Measurements from ENCODE around the gene OPN1MW3. TPM values are rescaled to one million over a fixed set of nuclear protein-coding genes. Genes with fewer than 3 reads are reported as not detected.
A peak's percentile ranks its signal among the peaks of the same experiment; 100 is the strongest.
"Not testable (repeated sequence)": the region's sequence is repeated elsewhere in the genome, so short reads cannot be mapped to it uniquely, and the experiment has no call there.

OPN1MW3 gene
- total and polyA plus RNA-seq, 7 donors = not detected

GRCh38 chrX:154247377-154248045 lies 9.9 kb upstream of the OPN1MW3 start:
- H3K36me3 ChIP-seq (ENCODE audit: insufficient read depth in 1 of 2, low read depth in 1 of 2); intact Hi-C loops (cut with DNase I); H3K4me3 ChIP-seq; H3K9me3 ChIP-seq; DNase-seq; H3K27ac ChIP-seq; H3K27me3 ChIP-seq (ENCODE audit: insufficient read depth in 3 of 3, low read length in 2 of 3); H3K4me1 ChIP-seq: not testable (repeated sequence)
- no CpG with 5 or more reads among the region's 17 CpGs for WGBS, 3 donors
- ATAC-seq = peak in 3 of 4 donors; percentile 78 to 79 (median 78)

- DNase-seq; H3K4me3 ChIP-seq; H3K9me3 ChIP-seq; H3K27ac ChIP-seq; H3K4me1 ChIP-seq; ATAC-seq; intact Hi-C loops (cut with DNase I); H3K36me3 ChIP-seq (ENCODE audit: insufficient read depth in 1 of 2, low read depth in 1 of 2); H3K27me3 ChIP-seq (ENCODE audit: insufficient read depth in 3 of 3, low read length in 2 of 3): not testable (repeated sequence)
- WGBS, 3 donors = no CpG with 5 or more reads among the region's 10 CpGs
Observed at GRCh38 chrX:154248076-154248475, 9.3 kb upstream of the OPN1MW3 start.

- H3K27ac ChIP-seq; H3K36me3 ChIP-seq (ENCODE audit: insufficient read depth in 1 of 2, low read depth in 1 of 2); H3K4me1 ChIP-seq; intact Hi-C loops (cut with DNase I); H3K27me3 ChIP-seq (ENCODE audit: insufficient read depth in 3 of 3, low read length in 2 of 3); H3K4me3 ChIP-seq; ATAC-seq; H3K9me3 ChIP-seq; DNase-seq: not testable (repeated sequence)
- no CpG with 5 or more reads among the region's 10 CpGs for WGBS, 3 donors
Observed at GRCh38 chrX:154258711-154259110, 1.3 kb downstream of the OPN1MW3 start.

- H3K27me3 ChIP-seq (ENCODE audit: insufficient read depth in 3 of 3, low read length in 2 of 3); DNase-seq; H3K27ac ChIP-seq; H3K36me3 ChIP-seq (ENCODE audit: insufficient read depth in 1 of 2, low read depth in 1 of 2); ATAC-seq; intact Hi-C loops (cut with DNase I); H3K9me3 ChIP-seq; H3K4me3 ChIP-seq; H3K4me1 ChIP-seq: not testable (repeated sequence)
- WGBS, 3 donors = no CpG with 5 or more reads among the region's 6 CpGs
Observed at GRCh38 chrX:154263072-154263471, 5.7 kb downstream of the OPN1MW3 start.

GRCh38 chrX:154269245-154269644 lies 11.9 kb downstream of the OPN1MW3 start:
- intact Hi-C loops (cut with DNase I); H3K27me3 ChIP-seq (ENCODE audit: insufficient read depth in 3 of 3, low read length in 2 of 3); DNase-seq; H3K4me1 ChIP-seq; H3K27ac ChIP-seq; ATAC-seq; H3K4me3 ChIP-seq; H3K36me3 ChIP-seq (ENCODE audit: insufficient read depth in 1 of 2, low read depth in 1 of 2); H3K9me3 ChIP-seq: not testable (repeated sequence)
- no CpG with 5 or more reads among the region's 3 CpGs for WGBS, 3 donors

GRCh38 chrX:154284489-154285338 lies 27.3 kb downstream of the OPN1MW3 start:
- H3K27me3 ChIP-seq (ENCODE audit: insufficient read depth in 3 of 3, low read length in 2 of 3); H3K36me3 ChIP-seq (ENCODE audit: insufficient read depth in 1 of 2, low read depth in 1 of 2); intact Hi-C loops (cut with DNase I); DNase-seq; H3K27ac ChIP-seq; H3K4me3 ChIP-seq; H3K9me3 ChIP-seq; H3K4me1 ChIP-seq: not testable (repeated sequence)
- WGBS, 3 donors = no CpG with 5 or more reads among the region's 23 CpGs
- peak in 3 of 4 donors; percentile 70 to 75 (median 72) for ATAC-seq

- H3K27ac ChIP-seq; H3K9me3 ChIP-seq; H3K4me1 ChIP-seq; H3K4me3 ChIP-seq; H3K36me3 ChIP-seq (ENCODE audit: insufficient read depth in 1 of 2, low read depth in 1 of 2); DNase-seq; intact Hi-C loops (cut with DNase I); H3K27me3 ChIP-seq (ENCODE audit: insufficient read depth in 3 of 3, low read length in 2 of 3); ATAC-seq: not testable (repeated sequence)
- no CpG with 5 or more reads among the region's 10 CpGs for WGBS, 3 donors
Observed at GRCh38 chrX:154286406-154286805, 29.0 kb downstream of the OPN1MW3 start.
